Activated CD8-positive, alpha-beta memory T cell treated with anti-CD3 and anti-CD28 coated beads, Interleukin-2, amount 50 U/mL, for 24 hours (primary cell): ENCODE measurements around the gene TMED4.
A peak's percentile ranks its signal among the peaks of the same experiment; 100 is the strongest.
"Not testable (repeated sequence)": the region's sequence is repeated elsewhere in the genome, so short reads cannot be mapped to it uniquely, and the experiment has no call there.

Experiments
- DNase-seq: peaks from one replicate; pipeline ENCODE4 v3.0.0-alpha.2; 2020; ENCODE audit errors: extremely low read depth

The TMED4 gene

GRCh38 chr7:44607141-44608068 lies 25.4 kb upstream of the TMED4 start:
- no peak for DNase-seq

- peak; percentile 98 for DNase-seq
Measured at GRCh38 chr7:44606341-44607140, 24.5 kb upstream of the TMED4 start, which contains the start of gene OGDH. Gene OGDH (plus strand): TSS chr7:44606627. CDS start chr7:44624344, 17,717 bp downstream.

GRCh38 chr7:44604941-44605340 lies 22.9 kb upstream of the TMED4 start:
- DNase-seq: no peak

GRCh38 chr7:44603193-44603592 lies 21.2 kb upstream of the TMED4 start:
- DNase-seq: no peak

GRCh38 chr7:44602576-44602910 lies 20.5 kb upstream of the TMED4 start:
- no peak for DNase-seq

GRCh38 chr7:44599222-44599621 lies 17.2 kb upstream of the TMED4 start:
- no peak for DNase-seq

GRCh38 chr7:44597181-44597580 lies 15.2 kb upstream of the TMED4 start:
- DNase-seq: not testable (repeated sequence)

GRCh38 chr7:44595934-44596635 lies 14.1 kb upstream of the TMED4 start:
- no peak for DNase-seq

- no peak for DNase-seq
Measured at GRCh38 chr7:44590910-44591309, 8.9 kb upstream of the TMED4 start.

GRCh38 chr7:44587843-44588711 lies 6.0 kb upstream of the TMED4 start:
- DNase-seq: no peak

GRCh38 chr7:44583146-44583865 lies 1.3 kb upstream of the TMED4 start:
- DNase-seq: no peak

GRCh38 chr7:44580945-44581878 lies 819 bp downstream of the TMED4 start:
- no peak for DNase-seq

- DNase-seq: no peak
Measured at GRCh38 chr7:44576228-44576627, 5.8 kb downstream of the TMED4 start.

GRCh38 chr7:44575054-44575453 lies 7.0 kb downstream of the TMED4 start:
- no peak for DNase-seq

GRCh38 chr7:44574287-44574872 lies 7.7 kb downstream of the TMED4 start:
- DNase-seq: no peak

- DNase-seq: peak; percentile 86
Measured at GRCh38 chr7:44573464-44574286, 8.4 kb downstream of the TMED4 start, which contains the start of gene DDX56. Gene DDX56 (minus strand): TSS chr7:44573908. CDS start chr7:44573895, 13 bp downstream.

GRCh38 chr7:44572771-44573170 lies 9.3 kb downstream of the TMED4 start:
- DNase-seq: no peak

GRCh38 chr7:44569959-44570358 lies 12.1 kb downstream of the TMED4 start:
- no peak for DNase-seq
